Heart right ventricle (tissue), 16 donors: ENCODE results near the gene MID2. TPM values are rescaled to one million over a fixed set of nuclear protein-coding genes. Genes with fewer than 3 reads are reported as not detected.

Source experiments
- ATAC-seq, 8 donors: fragments of 200-7000 bp; cut with Tn5 transposase; one replicate each; pipeline ENCODE4 v1.9.1; 2020; ENCODE audit warnings: mild to moderate bottlenecking in 8 of 8, moderate library complexity in 8 of 8, moderate number of reproducible peaks in 1 of 8
- DNase-seq, 2 donors: peaks; one replicate each; pipeline ENCODE4 v3.0.0-alpha.2; 2020
- H3K27ac ChIP-seq, 10 donors: fragments of 200-600 bp; sonication (generic) in 2 of 10; one replicate each; pipeline versions ENCODE4 v1.5.0 to v1.8.0; 2020 to 2022; ENCODE audit warnings: mild to moderate bottlenecking in 3 of 10
- H3K27me3 ChIP-seq, 7 donors: fragments of 200-600 bp; one replicate each; pipeline ENCODE4 v1.8.0; 2021 to 2022; ENCODE audit warnings: mild to moderate bottlenecking in 2 of 7
- H3K36me3 ChIP-seq, 9 donors: fragments of 200-600 bp; sonication (generic) in 1 of 9; one replicate each; pipeline versions ENCODE4 v1.5.0 to v1.8.0; 2020 to 2022; ENCODE audit warnings: mild to moderate bottlenecking in 2 of 9
- H3K4me1 ChIP-seq, 9 donors: fragments of 200-600 bp; sonication (generic) in 1 of 9; one replicate each; pipeline versions ENCODE4 v1.5.0 to v1.8.0; 2020 to 2022; ENCODE audit warnings: mild to moderate bottlenecking in 4 of 9
- H3K4me3 ChIP-seq, 10 donors: fragments of 200-600 bp; sonication (generic) in 2 of 10; one replicate each; pipeline versions ENCODE4 v1.5.0 to v1.8.0; 2020 to 2022; ENCODE audit warnings: mild to moderate bottlenecking in 7 of 10, moderate library complexity in 2 of 10
- H3K9me3 ChIP-seq, 11 donors: fragments of 200-600 bp in 10 of 11; sonication (generic) in 2 of 11; one replicate each; pipeline versions ENCODE4 v1.5.0 to v1.8.0; 2013 to 2022; ENCODE audit warnings: mild to moderate bottlenecking in 2 of 11, control low read depth in 1 of 11, moderate library complexity in 1 of 11
- CTCF ChIP-seq, 9 donors: fragments of 200-600 bp; sonication (generic) in 2 of 9; IDR thresholded peaks; one replicate each; pipeline versions ENCODE4 v1.5.0 to v1.8.0; 2021 to 2022; ENCODE audit warnings: antibody characterized with exemption in 9 of 9, mild to moderate bottlenecking in 5 of 9, moderate library complexity in 1 of 9
- WGBS, 2 donors: extraction: QIAGEN DNeasy Blood & Tissue Kit; methylation state at CpG; one replicate each; pipeline ENCODE4 v1.1.7; 2013; ENCODE audit warnings: inconsistent platforms in 1 of 2; 5-methylcytosine and 5-hydroxymethylcytosine counted together
- intact Hi-C, 10 donors: fragments of 100-400 bp; cut with DNase I; formaldehyde crosslinking; loops; one replicate each; pipeline versions ENCODE4 v1.11.1 to v1.14.2; 2022
- polyA plus RNA-seq, 2 donors: library from polyadenylated mRNA; stranded (reverse); fragments of 200-250 nt; gene quantifications; one replicate each; pipeline ENCODE4 v1.2.3, GENCODE V29; 2013
- total RNA-seq, 10 donors: library from RNA; stranded (reverse); fragmentation: NEBNext Ultra II Directional in 3 of 10; extraction: Animal tissue kit (Norgen Biotek cat#: 25700) in 3 of 10; gene quantifications; one replicate each; pipeline versions ENCODE4 v1.2.1 to v1.2.4, GENCODE V29; 2021 to 2023
- donor health status: Arrhythmogenic right ventricular cardiomyopathy.
- donor health status: ischemic (EF 13 %, LVEDD 7.1; RV severe dilation, severe dysfunction).
- donor health status: healthy with polysubstance abuse.
- donor health status: DM: no; HTN: yes; CAD: no.
- donor health status: DM: no; HTN: no; CAD: no.
- donor health status: ischemic (EF 25% LVEDD 6.9; RV normal size, moderate dysfunction).
- donor health status: ischemic (EF 25% LVEDD 5.7; RV mildly dilated, moderate dysfunction).
- donor health status: healthy.
- donor health status: DM: yes; HTN: yes; CAD: no.
- donor health status: Ischemic cardiomyopathy.
- donor health status: ischemic (EF 35%, LVEDD 5.7; RV mildly dilated, moderate dysfunction).
- donor health status: nonischemic (EF 11% LVEDD 7.7; RV severe dilation, severe dysfunction).
- donor health status: DM: yes; HTN: yes; CAD: no.
- donor health status: PGD.
- donor health status: ischemic (EF 29% LVEDD 5.4; RV normal size, mild dysfunction).
- donor health status: nonischemic (EF 23%, LVEDD 6.1; RV moderate dilation, normal function).

Gene MID2
- total and polyA plus RNA-seq, 12 donors: 0.51 to 10.7 (median 4.8) TPM

- intact Hi-C loops: no loop called here
- no peak overlapping the region for H3K27ac ChIP-seq
- H3K4me3 ChIP-seq: no peak overlapping the region
- H3K36me3 ChIP-seq: peaks cover 0 to 15% (median 0%) of the 10 kb centered on the region in 9 donors
- ATAC-seq (peak; percentile 33 to 96 (median 81)), DNase-seq (peak in 1 of 2 donors; percentile 15)
- no peak for TF ChIP-seq CTCF (IDR thresholded peaks at IDR 0.05)
- peaks cover 0 to 73% (median 0%) of the 10 kb centered on the region in 7 donors for H3K27me3 ChIP-seq
- no peaks in the 10 kb centered on the region for H3K9me3 ChIP-seq
- 19% methylated on average over 1 of the region's 1 CpG for WGBS, 2 donors
- H3K4me1 ChIP-seq: peaks cover 0 to 34% (median 9%) of the 10 kb centered on the region in 9 donors
These were observed 20.0 kb downstream of the MID2 start for GRCh38 chrX:107845625-107846024.

DNA sequence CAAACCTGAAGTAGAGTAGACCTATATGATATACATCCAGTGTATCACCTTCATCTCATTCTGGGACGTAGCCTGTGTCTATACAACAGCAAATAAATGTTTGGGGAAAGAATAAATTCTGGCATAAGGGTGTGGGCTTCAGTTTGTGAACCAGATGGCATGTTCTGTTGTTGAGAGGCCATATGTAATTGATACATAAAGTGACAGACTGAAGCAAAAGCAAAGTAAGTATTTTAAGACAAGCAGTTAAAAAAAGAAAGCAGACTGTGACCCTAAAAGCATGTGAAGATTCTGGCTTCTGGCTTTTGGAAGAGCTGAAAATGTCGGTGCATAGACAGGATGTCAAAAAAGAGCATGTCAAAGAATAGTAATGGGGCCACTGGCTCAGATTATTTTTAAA is 22.9 kb downstream of the MID2 start:
- H3K9me3 ChIP-seq: no peaks in the 10 kb centered on the region
- peaks cover 0 to 34% (median 9%) of the 10 kb centered on the region in 9 donors for H3K4me1 ChIP-seq
- DNase-seq (no peak), ATAC-seq (no peak)
- H3K4me3 ChIP-seq: no peak overlapping the region
- WGBS, 2 donors: 73 to 77% methylated on average over 2 of the region's 2 CpGs
- no peaks in the 10 kb centered on the region for H3K36me3 ChIP-seq
- H3K27me3 ChIP-seq: peaks cover 0 to 79% (median 0%) of the 10 kb centered on the region in 7 donors
- H3K27ac ChIP-seq: peak overlapping the region in 1 of 10 donors; percentile 72
- no peak for TF ChIP-seq CTCF (IDR thresholded peaks at IDR 0.05)
- intact Hi-C loops: no loop called here

GRCh38 chrX:107849747-107850421 is 24.2 kb downstream of the MID2 start:
- peak in 2 of 8 donors; percentile 44 to 53 for ATAC-seq
- Histone ChIP-seq H3K36me3 (peaks cover 0 to 4% (median 0%) of the 10 kb centered on the region in 9 donors), H3K4me3 (no peak overlapping the region), H3K27ac (peak overlapping the region in 3 of 10 donors; percentile 5 to 72 (median 48)), H3K27me3 (peaks cover 0 to 78% (median 0%) of the 10 kb centered on the region in 7 donors), H3K9me3 (no peaks in the 10 kb centered on the region), H3K4me1 (peaks cover 0 to 26% (median 4%) of the 10 kb centered on the region in 9 donors)
- TF ChIP-seq CTCF (IDR thresholded peaks at IDR 0.05): peak in 1 of 9 donors; percentile 9
- WGBS, 2 donors: 39 to 55% methylated on average over 5 of the region's 5 CpGs
- intact Hi-C loops: no loop called here
- DNase-seq: no peak

DNA sequence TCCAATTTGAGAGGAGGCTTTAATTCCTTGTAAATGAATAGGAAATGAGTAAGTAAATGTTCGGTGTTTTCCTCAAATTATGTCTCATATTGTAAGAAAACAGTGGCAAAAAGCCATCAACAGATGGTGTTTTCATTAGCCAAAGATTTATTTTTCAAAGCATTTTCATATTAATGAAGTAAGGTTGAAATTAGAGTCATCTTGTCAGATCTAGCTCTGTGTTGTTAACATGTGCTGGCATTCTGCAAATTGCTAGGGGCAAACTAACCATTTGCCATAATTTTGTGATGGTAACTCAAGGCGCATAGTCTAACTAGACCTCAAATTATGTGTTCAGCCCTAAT is 24.7 kb downstream of the MID2 start:
- DNase-seq (no peak), ATAC-seq (no peak)
- peaks cover 0 to 23% (median 0%) of the 10 kb centered on the region in 9 donors for H3K4me1 ChIP-seq
- no peak overlapping the region for H3K27ac ChIP-seq
- intact Hi-C loops: no loop called here
- 65 to 73% methylated on average over 2 of the region's 2 CpGs for WGBS, 2 donors
- H3K4me3 ChIP-seq: no peak overlapping the region
- peaks cover 0 to 83% (median 0%) of the 10 kb centered on the region in 7 donors for H3K27me3 ChIP-seq
- H3K36me3 ChIP-seq: peaks cover 0 to 9% (median 0%) of the 10 kb centered on the region in 9 donors
- H3K9me3 ChIP-seq: no peaks in the 10 kb centered on the region
- TF ChIP-seq CTCF (IDR thresholded peaks at IDR 0.05): no peak
